HG02798 (cell line): ENCODE measurements around the gene TADA3.

Experiments
- ATAC-seq: cut with Tn5 transposase; IDR thresholded peaks from one replicate; pipeline ENCODE4 v1.9.1; 2021; ENCODE audit warnings: mild to moderate bottlenecking; ENCODE audit not compliant: unreplicated experiment, poor library complexity

TADA3 gene, protein sequence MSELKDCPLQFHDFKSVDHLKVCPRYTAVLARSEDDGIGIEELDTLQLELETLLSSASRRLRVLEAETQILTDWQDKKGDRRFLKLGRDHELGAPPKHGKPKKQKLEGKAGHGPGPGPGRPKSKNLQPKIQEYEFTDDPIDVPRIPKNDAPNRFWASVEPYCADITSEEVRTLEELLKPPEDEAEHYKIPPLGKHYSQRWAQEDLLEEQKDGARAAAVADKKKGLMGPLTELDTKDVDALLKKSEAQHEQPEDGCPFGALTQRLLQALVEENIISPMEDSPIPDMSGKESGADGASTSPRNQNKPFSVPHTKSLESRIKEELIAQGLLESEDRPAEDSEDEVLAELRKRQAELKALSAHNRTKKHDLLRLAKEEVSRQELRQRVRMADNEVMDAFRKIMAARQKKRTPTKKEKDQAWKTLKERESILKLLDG

DNA sequence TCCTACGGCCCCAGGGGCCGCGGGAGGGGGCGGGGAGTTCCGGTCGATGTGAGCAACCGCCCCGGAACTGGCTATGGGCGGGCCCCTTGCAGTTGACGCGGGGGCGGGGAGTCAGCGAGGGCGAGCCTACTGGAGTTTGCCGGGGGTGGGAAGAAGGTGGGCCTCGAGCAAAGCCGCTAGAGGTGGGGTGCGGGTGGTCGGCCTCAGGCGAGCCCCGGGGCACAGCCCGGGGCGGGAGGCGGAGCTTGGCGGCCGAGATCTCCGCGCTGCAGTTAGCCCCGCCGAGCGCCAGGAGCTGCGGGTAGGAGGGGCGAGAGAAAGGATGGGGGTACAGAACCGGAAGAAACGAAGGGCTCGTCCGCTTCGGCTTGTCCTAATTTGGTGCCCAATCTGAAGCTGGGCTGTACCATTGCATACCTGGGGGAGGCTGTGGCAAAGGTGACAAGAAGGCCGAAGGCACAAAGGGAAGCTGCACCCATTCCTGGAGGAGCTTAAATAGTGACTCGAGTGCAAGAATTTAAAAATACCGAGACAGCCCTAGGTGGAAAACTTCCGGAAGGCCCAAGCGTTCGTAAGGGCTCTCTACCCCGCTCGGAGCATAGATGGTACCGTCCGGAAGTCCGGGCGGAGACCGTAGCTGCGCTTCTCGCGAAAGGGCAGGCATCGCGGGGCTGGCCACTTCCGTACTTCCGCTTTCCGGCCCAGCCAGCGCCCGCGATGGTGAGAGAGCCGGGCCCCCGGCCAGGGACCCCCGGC is at the start of gene TADA3, which contains the start of gene ARPC4:
TADA3 (minus strand) TSS at position 69 of the 756 bp plus-strand sequence. CDS start 1,007 bp downstream, outside the sequence.
ARPC4 (plus strand) TSS at position 678 of the 756 bp plus-strand sequence; CDS start at position 718, 40 bp downstream.
- ATAC-seq: peak; percentile 88

DNA sequence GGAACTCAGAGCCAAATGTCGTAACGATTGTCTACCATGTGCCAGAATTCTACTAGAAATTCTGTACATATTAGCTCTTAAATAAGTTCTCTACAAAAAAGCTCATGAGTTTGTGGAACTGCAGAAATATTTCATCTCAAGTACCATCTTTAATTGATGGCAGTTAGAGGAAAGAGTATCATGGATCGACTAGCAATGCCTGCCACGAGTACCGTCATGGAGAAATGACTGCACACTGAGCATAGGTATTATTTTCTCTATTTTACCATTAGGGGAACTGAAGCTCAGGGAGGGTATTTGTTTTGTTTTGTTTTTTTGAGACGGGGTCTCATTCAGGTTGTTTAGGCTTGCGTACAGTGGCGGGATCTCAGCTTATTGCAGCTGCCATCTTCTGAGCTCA is 48.7 kb upstream of the TADA3 start:
- ATAC-seq: no peak

DNA sequence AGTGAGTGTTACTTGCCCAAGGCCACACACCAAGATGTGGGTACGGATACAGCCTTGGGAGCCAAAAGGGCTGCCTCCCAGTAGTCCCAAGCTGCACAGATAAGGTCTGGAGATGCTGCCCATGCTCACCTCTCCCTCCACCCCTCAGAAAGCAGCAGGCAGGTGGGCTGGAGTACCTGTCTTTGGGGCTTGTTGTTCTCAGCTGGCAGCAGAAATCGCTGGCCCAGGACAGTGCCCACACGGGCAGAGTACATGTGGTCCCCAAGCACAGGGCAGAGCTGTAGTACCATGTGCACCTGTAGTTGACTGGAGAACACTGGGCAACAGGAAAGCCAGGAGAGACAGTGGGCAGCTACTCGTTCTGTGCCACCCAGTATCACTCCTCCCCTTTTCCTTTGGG is 46.6 kb upstream of the TADA3 start:
- no peak for ATAC-seq

DNA sequence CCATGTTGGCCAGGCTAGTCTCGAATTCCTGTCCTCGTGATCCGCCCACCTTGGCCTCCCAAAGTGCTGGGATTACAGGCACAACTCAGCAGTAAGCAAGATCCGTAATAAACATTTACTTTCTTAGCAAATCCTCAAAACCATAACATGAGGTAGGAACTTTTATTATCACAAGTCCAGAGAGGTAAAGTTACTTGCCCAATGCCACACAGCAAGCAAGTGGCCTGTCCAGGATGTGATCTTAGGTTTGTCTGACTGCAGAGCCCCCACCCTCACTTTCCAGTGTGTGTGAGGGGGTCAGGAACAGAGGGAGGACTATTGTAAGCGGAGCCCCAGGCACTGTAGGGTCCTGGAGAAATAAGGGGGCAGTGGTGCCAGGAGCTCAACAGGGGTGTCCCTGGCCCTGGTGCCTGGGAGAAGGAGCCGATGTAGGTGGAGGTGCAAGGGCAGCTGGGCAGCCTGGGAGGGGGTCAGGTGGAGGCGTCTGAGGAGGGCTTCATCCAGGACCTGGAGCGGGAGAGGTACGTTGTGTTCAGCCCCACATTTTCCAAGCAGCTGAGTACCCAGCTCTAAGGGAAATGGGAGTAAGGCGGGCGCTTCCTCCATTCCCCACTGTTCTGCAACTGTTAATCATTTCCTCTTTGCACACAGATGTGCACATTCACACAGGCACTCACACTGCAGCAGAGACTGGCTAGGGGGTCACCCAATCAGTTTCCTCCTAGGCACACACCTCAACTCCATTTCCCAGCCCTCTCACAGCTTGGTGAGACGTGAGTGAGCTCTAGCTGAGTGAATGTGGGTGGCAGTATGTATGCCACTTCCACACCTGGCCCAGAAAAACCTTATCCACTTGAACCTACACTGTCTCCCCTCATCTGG is 45.7 kb upstream of the TADA3 start:
- ATAC-seq: no peak

DNA sequence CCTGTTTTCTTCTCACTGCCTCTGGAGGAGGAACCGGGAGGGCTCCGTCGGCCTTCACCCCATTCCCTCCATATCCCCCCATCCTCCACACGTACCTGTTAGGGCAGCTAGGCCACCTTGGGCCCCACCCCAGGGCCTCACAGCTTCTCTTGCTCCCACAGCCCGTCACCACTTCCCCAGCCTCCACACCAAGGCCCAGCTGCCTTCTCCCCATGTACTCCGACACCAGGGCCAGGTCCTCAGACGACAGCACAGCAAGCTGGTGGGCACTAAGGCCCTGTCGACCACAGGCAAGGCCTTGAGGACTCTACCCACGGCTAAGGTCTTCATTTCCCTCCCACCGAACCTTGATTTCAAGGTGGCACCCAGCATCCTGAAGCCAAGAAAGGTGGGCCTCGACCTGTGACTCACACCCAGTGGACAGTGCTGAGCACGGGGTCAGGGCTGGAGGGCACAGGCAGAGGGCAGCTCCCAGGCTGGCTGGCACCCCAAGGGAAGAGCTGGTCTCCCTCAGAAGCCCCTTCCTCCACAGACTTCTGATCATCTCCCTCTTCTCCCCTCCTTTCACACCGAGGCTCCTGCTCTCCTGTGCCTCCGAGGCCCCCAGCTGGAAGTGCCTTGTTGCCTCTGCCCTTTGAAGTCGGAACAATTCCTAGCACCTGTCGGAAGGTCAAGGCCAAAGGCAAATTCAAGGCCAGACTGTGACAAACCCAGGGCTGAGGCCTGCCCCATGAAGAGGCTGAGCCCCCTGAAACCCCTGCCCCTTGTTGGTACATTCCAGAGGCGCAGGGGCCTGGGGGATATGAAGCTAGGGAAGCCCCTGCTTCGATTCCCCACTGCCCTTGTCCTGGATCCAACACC is 42.5 kb upstream of the TADA3 start:
- ATAC-seq: no peak

DNA sequence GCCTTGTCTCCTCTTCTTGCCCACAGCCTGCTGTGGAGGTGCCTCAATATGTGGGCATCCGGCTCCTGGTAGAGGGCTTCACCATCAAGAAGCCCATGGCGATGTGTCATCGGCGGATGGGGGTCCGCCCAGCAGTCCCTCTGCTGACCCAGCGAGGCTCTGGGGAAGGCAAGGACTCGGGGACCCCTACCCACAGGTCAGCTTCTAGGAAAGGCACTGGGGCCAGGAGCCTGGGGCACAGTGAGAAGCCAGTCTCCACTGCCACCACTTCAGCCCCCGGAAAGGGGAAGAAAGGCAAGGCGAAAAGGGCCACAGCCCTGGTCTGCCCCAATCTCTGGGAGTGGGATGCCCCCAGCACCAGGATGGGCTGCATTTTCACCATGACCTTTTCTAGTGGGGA is 40.8 kb upstream of the TADA3 start:
- ATAC-seq: no peak

DNA sequence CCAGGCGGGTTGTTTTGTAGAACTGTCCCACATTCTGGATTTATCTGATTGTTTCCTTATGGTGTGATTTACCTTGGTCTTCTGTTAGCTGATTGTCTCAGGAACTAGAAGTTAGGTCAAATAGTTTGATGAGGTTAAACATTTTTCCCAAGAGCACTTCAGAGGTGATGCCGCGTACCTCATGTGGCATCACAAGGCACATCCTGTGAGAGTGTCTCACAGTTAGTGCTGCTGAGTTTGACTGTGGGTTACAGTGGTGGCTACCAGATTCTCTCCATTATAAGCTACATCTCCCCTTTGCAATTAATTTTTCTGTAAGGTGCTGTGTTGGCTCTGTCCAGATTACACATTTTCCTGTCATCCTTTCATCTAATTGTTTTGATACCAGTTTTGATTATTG is 39.0 kb upstream of the TADA3 start:
- no peak for ATAC-seq

DNA sequence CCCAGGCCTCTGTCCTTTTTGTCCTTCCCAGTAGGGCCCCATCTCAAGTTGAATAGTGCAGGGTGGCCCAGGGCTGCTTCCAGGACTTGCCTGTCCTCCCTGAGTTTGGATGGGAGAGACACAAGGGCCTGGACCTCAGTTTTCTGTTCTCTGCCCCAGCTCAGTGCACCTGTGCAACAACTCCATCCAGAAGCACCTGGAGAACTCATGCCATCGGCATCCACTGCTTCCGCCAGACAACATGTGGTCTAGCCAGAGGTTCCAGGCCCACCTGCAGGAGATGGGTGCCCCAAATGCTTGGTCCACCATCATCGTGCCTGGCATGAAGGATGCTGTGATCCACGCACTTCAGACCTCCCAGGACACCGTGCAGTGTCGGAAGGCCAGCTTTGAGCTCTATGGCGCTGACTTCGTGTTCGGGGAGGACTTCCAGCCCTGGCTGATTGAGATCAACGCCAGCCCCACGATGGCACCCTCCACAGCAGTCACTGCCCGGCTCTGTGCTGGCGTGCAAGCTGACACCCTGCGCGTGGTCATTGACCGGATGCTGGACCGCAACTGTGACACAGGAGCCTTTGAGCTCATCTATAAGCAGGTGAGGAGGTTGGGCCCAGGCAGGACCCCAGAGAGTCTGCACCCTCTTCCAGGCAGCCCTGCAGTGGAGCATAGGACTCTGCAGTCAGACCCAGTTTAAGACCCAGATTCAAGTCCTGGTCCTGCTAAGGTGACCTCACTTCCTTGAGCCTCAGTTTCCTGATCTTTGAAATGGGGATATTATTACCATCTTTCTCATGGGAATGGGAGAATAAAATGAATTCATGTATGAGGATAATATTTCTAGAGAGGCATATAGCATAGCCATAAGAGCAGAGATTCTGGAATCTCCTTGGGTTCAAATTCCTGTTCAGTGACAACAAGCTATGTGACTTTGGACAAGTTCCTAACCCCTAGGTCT is 36.8 kb upstream of the TADA3 start:
- no peak for ATAC-seq

DNA sequence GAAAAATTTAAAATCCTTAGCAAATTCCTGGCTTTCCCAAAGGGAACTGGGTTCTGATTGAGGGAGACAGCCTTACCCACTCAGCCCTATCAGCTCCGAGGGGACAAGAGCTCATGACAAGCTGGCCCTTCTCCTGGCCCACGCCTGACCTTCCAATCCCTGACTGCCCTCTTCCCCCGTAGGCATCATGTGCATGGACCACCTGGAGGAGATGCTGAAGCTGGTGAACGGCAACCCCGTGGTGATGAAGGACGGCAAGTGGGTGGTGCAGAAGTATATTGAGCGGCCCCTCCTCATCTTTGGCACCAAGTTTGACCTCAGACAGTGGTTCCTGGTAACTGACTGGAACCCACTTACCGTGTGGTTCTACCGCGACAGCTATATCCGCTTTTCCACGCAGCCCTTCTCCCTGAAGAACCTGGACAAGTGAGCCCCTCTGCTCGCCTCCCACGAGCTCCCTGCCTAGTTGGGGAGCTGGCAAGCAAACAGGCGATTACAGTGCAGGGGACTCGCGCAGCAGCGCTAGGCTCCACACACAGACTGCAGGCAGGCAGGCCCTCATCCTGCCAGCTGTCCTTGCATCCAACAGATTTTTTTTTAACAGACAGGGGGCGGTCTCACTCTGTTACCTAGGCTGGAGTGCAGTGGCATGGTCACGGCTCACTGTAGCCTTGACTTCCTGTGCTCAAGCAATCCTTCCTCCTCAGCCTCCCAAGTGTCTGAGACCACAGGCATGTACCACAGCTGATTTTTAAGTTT is 34.7 kb upstream of the TADA3 start:
- no peak for ATAC-seq

DNA sequence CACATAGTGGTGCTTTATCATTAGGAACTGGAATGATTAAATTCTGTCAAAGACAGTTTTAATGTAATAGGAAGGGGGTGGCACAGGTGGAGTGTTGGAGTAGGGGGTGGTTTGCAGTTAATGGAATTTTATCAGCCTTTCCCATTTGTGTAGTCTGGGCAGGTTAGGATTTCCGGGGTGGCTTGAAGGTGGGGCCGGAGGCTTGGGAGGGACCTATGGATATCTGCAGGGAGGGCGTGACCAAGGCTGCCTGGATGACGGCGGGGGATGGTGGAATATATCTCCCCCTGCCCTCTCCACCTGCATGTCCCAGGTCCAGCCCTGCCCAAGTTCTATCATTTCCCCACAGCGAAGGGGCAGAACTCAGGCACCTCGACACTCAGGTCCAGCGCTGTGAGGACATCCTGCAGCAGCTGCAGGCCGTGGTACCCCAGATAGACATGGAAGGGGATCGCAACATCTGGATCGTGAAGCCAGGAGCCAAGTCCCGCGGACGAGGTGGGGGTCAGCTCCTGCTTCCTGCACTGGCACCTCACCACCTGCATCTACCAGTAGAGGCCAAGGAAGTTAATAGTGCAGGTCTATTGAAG is 33.3 kb upstream of the TADA3 start:
- ATAC-seq: no peak

DNA sequence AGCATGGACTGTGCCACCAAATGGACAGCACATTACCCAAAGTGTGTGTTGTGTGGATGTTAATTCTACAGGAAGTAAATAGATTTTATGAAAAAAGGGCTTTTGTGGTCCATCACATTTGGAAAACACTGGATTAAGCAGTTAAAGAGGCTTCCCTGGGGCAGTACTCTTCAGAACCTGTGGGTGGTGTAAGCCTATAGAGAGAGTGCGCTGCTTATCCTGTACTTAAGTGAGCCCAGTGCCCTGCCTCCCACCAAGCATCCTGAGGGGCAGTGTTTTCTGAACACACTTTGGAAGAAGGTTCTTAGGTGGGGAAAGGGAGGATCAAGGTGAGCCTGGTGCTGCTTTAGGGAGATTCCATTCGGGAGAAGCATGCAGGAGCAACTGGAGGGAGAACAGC is 28.7 kb upstream of the TADA3 start:
- no peak for ATAC-seq

DNA sequence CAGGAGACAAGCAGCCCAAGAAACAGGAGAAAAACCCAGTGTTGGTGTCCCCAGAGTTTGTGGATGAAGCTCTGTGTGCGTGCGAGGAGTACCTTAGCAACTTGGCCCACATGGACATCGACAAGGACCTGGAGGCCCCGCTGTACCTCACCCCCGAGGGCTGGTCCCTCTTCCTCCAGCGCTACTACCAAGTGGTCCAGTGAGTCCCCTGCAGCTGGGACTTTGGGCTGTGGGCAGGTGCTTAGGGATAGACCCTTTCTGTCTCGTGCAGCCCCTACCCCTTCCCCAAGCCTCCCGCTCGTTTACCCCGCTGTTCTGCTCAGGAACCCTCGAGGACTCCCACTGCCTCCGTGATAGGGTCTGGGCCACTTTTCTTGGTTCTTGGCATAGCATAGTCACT is 28.3 kb upstream of the TADA3 start:
- ATAC-seq: no peak

DNA sequence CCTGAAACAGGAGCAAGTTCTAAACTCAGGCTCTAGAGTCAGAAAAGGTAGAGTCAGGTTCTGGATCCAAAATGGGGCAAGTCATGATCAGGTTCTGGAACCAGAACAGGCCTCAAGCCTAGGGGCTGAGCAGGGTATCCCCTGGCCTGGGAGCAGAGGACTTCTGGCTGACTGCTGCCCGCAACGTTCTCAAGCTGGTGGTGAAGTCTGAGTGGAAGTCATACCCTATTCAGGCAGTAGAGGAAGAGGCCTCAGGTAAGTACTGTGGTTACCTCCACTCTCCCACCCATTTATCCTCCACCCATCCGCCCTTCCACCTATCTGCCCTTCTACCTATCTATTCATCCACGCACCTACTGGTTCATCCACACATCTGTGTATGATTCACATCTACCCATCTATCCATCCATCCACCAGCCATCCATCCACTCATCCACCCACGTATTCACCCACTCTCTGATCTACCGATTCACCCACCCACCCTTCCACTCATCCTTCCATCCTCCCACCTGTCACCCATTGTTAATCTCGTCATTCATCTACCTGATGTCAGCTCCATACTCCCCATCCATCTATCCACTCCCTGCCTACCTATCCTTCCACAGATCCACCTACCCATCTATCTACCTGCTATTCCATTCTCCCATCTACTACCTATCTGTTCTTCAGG is 26.5 kb upstream of the TADA3 start:
- no peak for ATAC-seq

DNA sequence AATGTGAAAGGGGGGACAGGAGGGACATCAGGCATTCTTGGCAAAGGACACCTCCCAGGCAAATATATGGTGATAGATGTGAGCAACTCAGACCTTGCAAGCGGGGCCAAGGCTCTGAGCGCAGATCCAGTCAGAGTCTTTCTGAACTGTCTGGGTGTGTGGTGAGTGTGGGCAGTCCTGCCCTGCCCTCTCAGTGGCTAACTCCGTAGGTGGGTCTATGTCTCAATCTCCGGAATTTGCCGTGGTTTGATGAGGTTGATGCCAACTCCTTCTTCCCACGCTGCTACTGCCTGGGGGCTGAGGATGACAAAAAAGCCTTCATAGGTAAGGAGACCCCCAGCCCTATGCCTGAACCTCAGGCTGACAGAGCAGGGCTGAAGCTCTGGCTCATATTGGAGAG is 25.2 kb upstream of the TADA3 start:
- ATAC-seq: no peak

DNA sequence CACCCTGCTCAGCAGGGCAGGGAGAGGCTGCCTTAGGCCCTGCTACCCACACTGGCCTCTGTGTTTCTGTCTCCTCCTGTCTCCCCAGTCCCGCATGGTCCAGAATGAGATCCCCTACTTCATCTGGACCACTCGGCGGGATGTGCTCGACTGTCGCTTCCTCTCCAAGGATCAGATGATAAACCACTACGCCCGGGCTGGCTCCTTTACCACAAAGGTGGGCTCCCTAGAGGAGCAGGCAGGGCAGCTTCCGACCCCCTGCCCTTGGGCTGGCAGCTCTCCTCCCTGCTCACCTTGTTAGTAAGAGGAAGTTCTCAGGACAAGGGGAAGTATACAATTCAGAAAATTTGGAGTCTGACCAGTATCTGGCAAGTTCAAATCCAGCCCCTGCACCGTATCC is 23.7 kb upstream of the TADA3 start:
- no peak for ATAC-seq

DNA sequence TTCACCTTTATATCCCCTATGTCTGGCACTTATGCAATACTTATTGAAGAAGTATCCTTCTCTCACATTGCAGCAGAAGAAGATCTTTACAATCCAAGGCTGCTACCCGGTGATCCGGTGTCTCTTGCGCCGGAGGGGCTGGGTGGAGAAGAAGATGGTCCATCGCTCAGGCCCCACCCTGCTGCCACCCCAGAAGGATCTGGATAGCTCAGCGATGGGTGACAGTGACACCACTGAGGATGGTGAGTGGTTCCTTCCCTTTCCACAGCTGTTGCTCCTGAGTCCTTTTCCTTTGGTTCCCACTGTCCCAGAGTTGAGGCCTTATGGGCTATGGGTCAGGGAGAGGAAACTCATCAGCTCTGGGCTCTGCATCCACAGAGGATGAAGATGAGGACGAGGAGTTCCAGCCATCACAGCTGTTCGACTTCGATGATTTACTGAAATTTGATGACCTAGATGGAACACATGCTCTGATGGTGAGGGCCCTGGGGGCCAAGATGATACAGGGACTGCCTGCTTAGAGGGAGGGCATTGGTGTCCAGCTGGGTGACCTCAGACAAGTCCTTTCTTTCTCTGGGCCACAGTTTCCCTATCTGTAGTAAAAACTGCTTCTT is 20.7 kb upstream of the TADA3 start:
- ATAC-seq: no peak

DNA sequence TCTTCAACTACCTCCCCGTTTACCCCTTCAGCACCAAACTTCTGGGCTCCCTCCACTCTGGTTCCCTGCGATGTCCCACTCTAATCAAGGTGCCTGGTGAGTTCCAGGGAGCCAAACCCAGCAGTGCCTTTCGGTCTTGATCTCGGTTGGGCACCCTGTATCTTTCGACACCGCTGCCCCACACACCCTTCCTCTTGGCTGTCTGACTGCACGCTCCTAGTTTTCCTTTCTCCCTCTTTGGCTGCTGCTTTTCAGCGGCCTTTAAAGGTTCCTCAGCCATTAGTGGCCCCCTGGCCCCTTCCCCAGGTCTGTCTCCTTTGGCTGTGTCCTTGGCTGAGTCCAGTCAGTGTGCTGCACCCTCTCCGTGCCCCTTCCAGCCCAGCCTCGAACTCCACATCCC is 18.6 kb upstream of the TADA3 start:
- no peak for ATAC-seq
